GM23338 (cell line): ENCODE measurements around the gene EIF2B5. TPM values are rescaled to one million over a fixed set of nuclear protein-coding genes. Genes with fewer than 3 reads are reported as not detected.

Source experiments
- ATAC-seq: fragments of 200-7000 bp; cut with Tn5 transposase; 3 replicates; pipeline ENCODE4 v1.9.1; 2020
- DNase-seq: peaks from one replicate; pipeline ENCODE4 v3.0.0-alpha.2; 2015; ENCODE audit warnings: low spot score
- H2AFZ ChIP-seq: fragments of 200-600 bp; sonication (generic); 2 replicates; pipeline ENCODE4 v1.8.0; 2016; ENCODE audit warnings: antibody characterized with exemption, mild to moderate bottlenecking, moderate library complexity
- H3F3A ChIP-seq: fragments of 200-600 bp; sonication (generic); replicated peaks from 2 replicates; pipeline ENCODE4 v1.8.0; 2017; ENCODE audit warnings: antibody characterized with exemption, mixed run types, low read depth
- H3K27ac ChIP-seq: fragments of 200-600 bp; sonication (generic); 2 replicates; pipeline ENCODE4 v1.6.1; 2016; ENCODE audit warnings: low read depth
- H3K27me3 ChIP-seq: fragments of 200-600 bp; sonication (generic); 2 replicates; pipeline ENCODE4 v1.8.0; 2016; ENCODE audit warnings: mild to moderate bottlenecking, mixed run types, moderate library complexity; ENCODE audit not compliant: insufficient read depth
- H3K36me3 ChIP-seq: fragments of 200-600 bp; sonication (generic); 2 replicates; pipeline ENCODE4 v1.8.0; 2016; ENCODE audit warnings: mild to moderate bottlenecking; ENCODE audit not compliant: insufficient read depth
- H3K4me1 ChIP-seq: fragments of 200-600 bp; sonication (generic); 2 replicates; pipeline ENCODE4 v1.8.0; 2016; ENCODE audit warnings: mild to moderate bottlenecking, moderate library complexity; ENCODE audit not compliant: insufficient read depth
- H3K4me2 ChIP-seq: fragments of 200-600 bp; sonication (generic); 2 replicates; pipeline ENCODE4 v1.7.1; 2017; ENCODE audit warnings: mixed run types
- H3K4me3 ChIP-seq: fragments of 200-600 bp; sonication (generic); 2 replicates; pipeline ENCODE4 v1.6.1; 2016; ENCODE audit warnings: mixed run types
- H3K79me2 ChIP-seq: fragments of 200-600 bp; sonication (generic); replicated peaks from 2 replicates; pipeline ENCODE4 v1.8.0; 2017; ENCODE audit warnings: mild to moderate bottlenecking; ENCODE audit not compliant: insufficient read depth
- H3K9me2 ChIP-seq: fragments of 200-600 bp; sonication (generic); 2 replicates; pipeline ENCODE4 v1.8.0; 2017; ENCODE audit not compliant: insufficient read depth
- H4K20me1 ChIP-seq: fragments of 200-600 bp; sonication (generic); replicated peaks from 2 replicates; pipeline ENCODE4 v1.8.0; 2017; ENCODE audit warnings: mild to moderate bottlenecking; ENCODE audit not compliant: insufficient read depth
- H3K27ac Mint-ChIP-seq: 2 replicates; pipeline ENCODE4 v1.8.0; 2020; ENCODE audit warnings: inconsistent platforms, mild to moderate bottlenecking, moderate library complexity, mixed read lengths
- H3K27me3 Mint-ChIP-seq: 3 replicates; pipeline ENCODE4 v1.8.0; 2022; ENCODE audit warnings: low read depth, mild to moderate bottlenecking, moderate library complexity, mixed read lengths, inconsistent platforms; ENCODE audit not compliant: insufficient read depth, poor library complexity
- H3K36me3 Mint-ChIP-seq: 3 replicates; pipeline ENCODE4 v1.8.0; 2021; ENCODE audit warnings: low read depth, mild to moderate bottlenecking, inconsistent platforms, moderate library complexity, mixed read lengths
- H3K4me1 Mint-ChIP-seq: 3 replicates; pipeline ENCODE4 v1.8.0; 2020; ENCODE audit warnings: mild to moderate bottlenecking, inconsistent platforms, mixed read lengths
- H3K4me3 Mint-ChIP-seq: 3 replicates; pipeline ENCODE4 v1.8.0; 2021; ENCODE audit warnings: moderate library complexity, mild to moderate bottlenecking, inconsistent platforms, mixed read lengths
- H3K9me3 Mint-ChIP-seq: 3 replicates; pipeline ENCODE4 v1.8.0; 2020; ENCODE audit warnings: moderate library complexity, mild to moderate bottlenecking, inconsistent platforms, mixed read lengths
- CREB1 ChIP-seq: fragments of 250-450 bp; sonication (Bioruptor Pico); IDR thresholded peaks from 2 replicates; pipeline ENCODE4 v1.5.0; 2020; ENCODE audit warnings: low read depth, mild to moderate bottlenecking, moderate library complexity
- EZH2 ChIP-seq: fragments of 200-600 bp; sonication (generic); IDR thresholded peaks from one replicate; pipeline ENCODE4 v1.8.0; 2017; ENCODE audit warnings: antibody characterized with exemption, mild to moderate bottlenecking, low read depth; ENCODE audit not compliant: unreplicated experiment
- EZH2phosphoT487 ChIP-seq: fragments of 200-600 bp; sonication (generic); IDR thresholded peaks from one replicate; pipeline ENCODE4 v1.8.1; 2018; ENCODE audit warnings: antibody characterized with exemption; ENCODE audit not compliant: unreplicated experiment
- JUNB ChIP-seq: IDR thresholded peaks from one replicate; pipeline ENCODE4 v1.6.1; 2016; ENCODE audit warnings: antibody characterized with exemption; ENCODE audit not compliant: unreplicated experiment
- NANOG ChIP-seq: IDR thresholded peaks from 2 replicates; pipeline ENCODE4 v1.6.1; 2016; ENCODE audit warnings: antibody characterized with exemption, borderline replicate concordance
- POLR2AphosphoS5 ChIP-seq: IDR thresholded peaks from 2 replicates; pipeline ENCODE4 v1.6.1; 2016; ENCODE audit warnings: antibody characterized with exemption, low read depth
- STAT1 ChIP-seq: IDR thresholded peaks from one replicate; pipeline ENCODE4 v1.6.1; 2016; ENCODE audit warnings: antibody characterized with exemption; ENCODE audit not compliant: unreplicated experiment
- ZNF114 ChIP-seq: fragments of 250-450 bp; sonication (Bioruptor Pico); IDR thresholded peaks from 2 replicates; pipeline ENCODE4 v1.5.0; 2020; ENCODE audit warnings: mild to moderate bottlenecking, moderate library complexity
- ZNF331 ChIP-seq: fragments of 250-450 bp; sonication (Bioruptor Pico); IDR thresholded peaks from 2 replicates; pipeline ENCODE4 v1.5.0; 2020; ENCODE audit warnings: low read depth, mild to moderate bottlenecking, moderate library complexity
- polyA plus RNA-seq: library from polyadenylated mRNA; unstranded; fragments of >200 nt; fragmentation: Nextera tagmentation; extraction: Ambion mirVana; gene quantifications from 2 replicates; pipeline ENCODE4 v1.2.1, GENCODE V29; 2016
- total RNA-seq: library from RNA; depleted of rRNA; stranded (reverse); fragments of >200 nt; shearing (Covaris generic); gene quantifications from 2 replicates; pipeline ENCODE4 v1.2.3, GENCODE V29; 2014
- TF ChIP-seq, protein P1 (sequence below), 2 experiments: fragments of 200-600 bp in 1 of 2; sonication (generic) in 1 of 2; conservative IDR thresholded peaks; 2 replicates each; pipeline versions ENCODE4 v1.5.1 to v1.6.1; 2016 to 2017; ENCODE audit warnings: antibody characterized with exemption in 2 of 2, low read depth in 2 of 2, mild to moderate bottlenecking in 2 of 2, moderate library complexity in 1 of 2
- TF ChIP-seq, protein P2 (sequence below): fragments of 250-450 bp; sonication (Bioruptor Pico); IDR thresholded peaks from 2 replicates; pipeline ENCODE4 v1.5.0; 2020; ENCODE audit warnings: mild to moderate bottlenecking, moderate library complexity
- TF ChIP-seq, protein P3 (sequence below): IDR thresholded peaks from 2 replicates; pipeline ENCODE4 v1.6.1; 2016; ENCODE audit warnings: antibody characterized with exemption
- TF ChIP-seq, protein P4 (sequence below): IDR thresholded peaks from one replicate; pipeline ENCODE4 v1.6.1; 2018; ENCODE audit warnings: antibody characterized with exemption; ENCODE audit not compliant: unreplicated experiment

The EIF2B5 gene
- total and polyA plus RNA-seq, 2 experiments from 2014 or later = 26.4 to 43.3 TPM

DNA sequence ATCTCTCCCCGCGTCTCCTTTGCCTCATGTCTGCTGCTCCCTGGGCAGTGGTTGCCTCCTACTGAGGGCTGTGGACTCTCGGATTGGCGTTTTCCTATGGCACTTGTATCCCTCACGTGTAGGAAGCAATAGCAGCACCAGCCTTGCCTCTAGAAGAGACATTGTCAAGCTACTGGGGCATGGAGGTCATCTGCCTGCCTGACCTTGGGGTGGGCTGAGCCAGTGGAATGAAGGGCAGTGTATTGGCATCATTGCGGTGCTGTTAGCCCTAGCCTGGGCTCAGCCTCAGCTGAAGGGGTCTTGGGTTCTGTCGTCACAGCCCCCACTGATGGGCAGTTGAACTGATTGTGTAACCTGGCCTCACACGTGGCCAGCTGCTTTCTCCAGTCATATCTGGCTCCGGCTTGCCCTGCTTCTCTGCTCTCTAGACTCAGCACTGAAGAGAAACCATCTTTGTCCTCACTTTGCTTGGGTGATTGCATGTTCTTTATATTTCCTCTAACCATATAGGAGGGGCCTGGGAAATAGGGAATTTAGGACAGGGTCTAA lies 58.9 kb downstream of the EIF2B5 start:
- Histone ChIP-seq H3K27ac (no peak overlapping the region), H3K4me3 (no peak overlapping the region), H3K4me2 (no peak overlapping the region), H3F3A (no peaks in the 10 kb centered on the region), H4K20me1 (peaks cover 5% of the 10 kb centered on the region; the same call in 1 of the 2 replicates), H3K9me2 (no peaks in the 10 kb centered on the region), H2AFZ (no peak overlapping the region), H3K27me3 (no peaks in the 10 kb centered on the region), H3K4me1 (no peaks in the 10 kb centered on the region), H3K79me2 (peaks cover 6% of the 10 kb centered on the region; the same call in 1 of the 2 replicates), H3K36me3 (peaks cover 10% of the 10 kb centered on the region)
- DNase-seq (no peak), ATAC-seq (no peak)
- peaks cover 2% of the 10 kb centered on the region for H3K27me3 Mint-ChIP-seq
- H3K4me3 Mint-ChIP-seq = no peak overlapping the region
- H3K9me3 Mint-ChIP-seq = no peaks in the 10 kb centered on the region
- no peak for TF ChIP-seq STAT1
- TF ChIP-seq, protein P1, sequence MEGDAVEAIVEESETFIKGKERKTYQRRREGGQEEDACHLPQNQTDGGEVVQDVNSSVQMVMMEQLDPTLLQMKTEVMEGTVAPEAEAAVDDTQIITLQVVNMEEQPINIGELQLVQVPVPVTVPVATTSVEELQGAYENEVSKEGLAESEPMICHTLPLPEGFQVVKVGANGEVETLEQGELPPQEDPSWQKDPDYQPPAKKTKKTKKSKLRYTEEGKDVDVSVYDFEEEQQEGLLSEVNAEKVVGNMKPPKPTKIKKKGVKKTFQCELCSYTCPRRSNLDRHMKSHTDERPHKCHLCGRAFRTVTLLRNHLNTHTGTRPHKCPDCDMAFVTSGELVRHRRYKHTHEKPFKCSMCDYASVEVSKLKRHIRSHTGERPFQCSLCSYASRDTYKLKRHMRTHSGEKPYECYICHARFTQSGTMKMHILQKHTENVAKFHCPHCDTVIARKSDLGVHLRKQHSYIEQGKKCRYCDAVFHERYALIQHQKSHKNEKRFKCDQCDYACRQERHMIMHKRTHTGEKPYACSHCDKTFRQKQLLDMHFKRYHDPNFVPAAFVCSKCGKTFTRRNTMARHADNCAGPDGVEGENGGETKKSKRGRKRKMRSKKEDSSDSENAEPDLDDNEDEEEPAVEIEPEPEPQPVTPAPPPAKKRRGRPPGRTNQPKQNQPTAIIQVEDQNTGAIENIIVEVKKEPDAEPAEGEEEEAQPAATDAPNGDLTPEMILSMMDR (conservative IDR thresholded peaks at IDR 0.05; ENCODE audit: low read depth in 2 of 2) = no peak
- no peak for TF ChIP-seq POLR2AphosphoS5
- no peak for TF ChIP-seq ZNF114
- no peak for TF ChIP-seq JUNB
- TF ChIP-seq CREB1 (CRISPR knock-in tag) = no peak
- TF ChIP-seq EZH2phosphoT487 = no peak
- TF ChIP-seq, protein P2, sequence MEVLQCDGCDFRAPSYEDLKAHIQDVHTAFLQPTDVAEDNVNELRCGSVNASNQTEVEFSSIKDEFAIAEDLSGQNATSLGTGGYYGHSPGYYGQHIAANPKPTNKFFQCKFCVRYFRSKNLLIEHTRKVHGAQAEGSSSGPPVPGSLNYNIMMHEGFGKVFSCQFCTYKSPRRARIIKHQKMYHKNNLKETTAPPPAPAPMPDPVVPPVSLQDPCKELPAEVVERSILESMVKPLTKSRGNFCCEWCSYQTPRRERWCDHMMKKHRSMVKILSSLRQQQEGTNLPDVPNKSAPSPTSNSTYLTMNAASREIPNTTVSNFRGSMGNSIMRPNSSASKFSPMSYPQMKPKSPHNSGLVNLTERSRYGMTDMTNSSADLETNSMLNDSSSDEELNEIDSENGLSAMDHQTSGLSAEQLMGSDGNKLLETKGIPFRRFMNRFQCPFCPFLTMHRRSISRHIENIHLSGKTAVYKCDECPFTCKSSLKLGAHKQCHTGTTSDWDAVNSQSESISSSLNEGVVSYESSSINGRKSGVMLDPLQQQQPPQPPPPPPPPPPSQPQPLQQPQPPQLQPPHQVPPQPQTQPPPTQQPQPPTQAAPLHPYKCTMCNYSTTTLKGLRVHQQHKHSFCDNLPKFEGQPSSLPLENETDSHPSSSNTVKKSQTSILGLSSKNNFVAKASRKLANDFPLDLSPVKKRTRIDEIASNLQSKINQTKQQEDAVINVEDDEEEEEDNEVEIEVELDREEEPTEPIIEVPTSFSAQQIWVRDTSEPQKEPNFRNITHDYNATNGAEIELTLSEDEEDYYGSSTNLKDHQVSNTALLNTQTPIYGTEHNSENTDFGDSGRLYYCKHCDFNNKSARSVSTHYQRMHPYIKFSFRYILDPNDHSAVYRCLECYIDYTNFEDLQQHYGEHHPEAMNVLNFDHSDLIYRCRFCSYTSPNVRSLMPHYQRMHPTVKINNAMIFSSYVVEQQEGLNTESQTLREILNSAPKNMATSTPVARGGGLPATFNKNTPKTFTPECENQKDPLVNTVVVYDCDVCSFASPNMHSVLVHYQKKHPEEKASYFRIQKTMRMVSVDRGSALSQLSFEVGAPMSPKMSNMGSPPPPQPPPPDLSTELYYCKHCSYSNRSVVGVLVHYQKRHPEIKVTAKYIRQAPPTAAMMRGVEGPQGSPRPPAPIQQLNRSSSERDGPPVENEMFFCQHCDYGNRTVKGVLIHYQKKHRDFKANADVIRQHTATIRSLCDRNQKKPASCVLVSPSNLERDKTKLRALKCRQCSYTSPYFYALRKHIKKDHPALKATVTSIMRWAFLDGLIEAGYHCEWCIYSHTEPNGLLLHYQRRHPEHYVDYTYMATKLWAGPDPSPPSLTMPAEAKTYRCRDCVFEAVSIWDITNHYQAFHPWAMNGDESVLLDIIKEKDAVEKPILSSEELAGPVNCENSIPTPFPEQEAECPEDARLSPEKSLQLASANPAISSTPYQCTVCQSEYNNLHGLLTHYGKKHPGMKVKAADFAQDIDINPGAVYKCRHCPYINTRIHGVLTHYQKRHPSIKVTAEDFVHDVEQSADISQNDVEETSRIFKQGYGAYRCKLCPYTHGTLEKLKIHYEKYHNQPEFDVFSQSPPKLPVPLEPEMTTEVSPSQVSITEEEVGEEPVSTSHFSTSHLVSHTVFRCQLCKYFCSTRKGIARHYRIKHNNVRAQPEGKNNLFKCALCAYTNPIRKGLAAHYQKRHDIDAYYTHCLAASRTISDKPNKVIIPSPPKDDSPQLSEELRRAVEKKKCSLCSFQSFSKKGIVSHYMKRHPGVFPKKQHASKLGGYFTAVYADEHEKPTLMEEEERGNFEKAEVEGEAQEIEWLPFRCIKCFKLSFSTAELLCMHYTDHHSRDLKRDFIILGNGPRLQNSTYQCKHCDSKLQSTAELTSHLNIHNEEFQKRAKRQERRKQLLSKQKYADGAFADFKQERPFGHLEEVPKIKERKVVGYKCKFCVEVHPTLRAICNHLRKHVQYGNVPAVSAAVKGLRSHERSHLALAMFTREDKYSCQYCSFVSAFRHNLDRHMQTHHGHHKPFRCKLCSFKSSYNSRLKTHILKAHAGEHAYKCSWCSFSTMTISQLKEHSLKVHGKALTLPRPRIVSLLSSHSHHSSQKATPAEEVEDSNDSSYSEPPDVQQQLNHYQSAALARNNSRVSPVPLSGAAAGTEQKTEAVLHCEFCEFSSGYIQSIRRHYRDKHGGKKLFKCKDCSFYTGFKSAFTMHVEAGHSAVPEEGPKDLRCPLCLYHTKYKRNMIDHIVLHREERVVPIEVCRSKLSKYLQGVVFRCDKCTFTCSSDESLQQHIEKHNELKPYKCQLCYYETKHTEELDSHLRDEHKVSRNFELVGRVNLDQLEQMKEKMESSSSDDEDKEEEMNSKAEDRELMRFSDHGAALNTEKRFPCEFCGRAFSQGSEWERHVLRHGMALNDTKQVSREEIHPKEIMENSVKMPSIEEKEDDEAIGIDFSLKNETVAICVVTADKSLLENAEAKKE (CRISPR knock-in tag) = no peak
- TF ChIP-seq EZH2 = no peak
- TF ChIP-seq, protein P3, sequence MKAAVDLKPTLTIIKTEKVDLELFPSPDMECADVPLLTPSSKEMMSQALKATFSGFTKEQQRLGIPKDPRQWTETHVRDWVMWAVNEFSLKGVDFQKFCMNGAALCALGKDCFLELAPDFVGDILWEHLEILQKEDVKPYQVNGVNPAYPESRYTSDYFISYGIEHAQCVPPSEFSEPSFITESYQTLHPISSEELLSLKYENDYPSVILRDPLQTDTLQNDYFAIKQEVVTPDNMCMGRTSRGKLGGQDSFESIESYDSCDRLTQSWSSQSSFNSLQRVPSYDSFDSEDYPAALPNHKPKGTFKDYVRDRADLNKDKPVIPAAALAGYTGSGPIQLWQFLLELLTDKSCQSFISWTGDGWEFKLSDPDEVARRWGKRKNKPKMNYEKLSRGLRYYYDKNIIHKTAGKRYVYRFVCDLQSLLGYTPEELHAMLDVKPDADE = no peak
- TF ChIP-seq, protein P4, sequence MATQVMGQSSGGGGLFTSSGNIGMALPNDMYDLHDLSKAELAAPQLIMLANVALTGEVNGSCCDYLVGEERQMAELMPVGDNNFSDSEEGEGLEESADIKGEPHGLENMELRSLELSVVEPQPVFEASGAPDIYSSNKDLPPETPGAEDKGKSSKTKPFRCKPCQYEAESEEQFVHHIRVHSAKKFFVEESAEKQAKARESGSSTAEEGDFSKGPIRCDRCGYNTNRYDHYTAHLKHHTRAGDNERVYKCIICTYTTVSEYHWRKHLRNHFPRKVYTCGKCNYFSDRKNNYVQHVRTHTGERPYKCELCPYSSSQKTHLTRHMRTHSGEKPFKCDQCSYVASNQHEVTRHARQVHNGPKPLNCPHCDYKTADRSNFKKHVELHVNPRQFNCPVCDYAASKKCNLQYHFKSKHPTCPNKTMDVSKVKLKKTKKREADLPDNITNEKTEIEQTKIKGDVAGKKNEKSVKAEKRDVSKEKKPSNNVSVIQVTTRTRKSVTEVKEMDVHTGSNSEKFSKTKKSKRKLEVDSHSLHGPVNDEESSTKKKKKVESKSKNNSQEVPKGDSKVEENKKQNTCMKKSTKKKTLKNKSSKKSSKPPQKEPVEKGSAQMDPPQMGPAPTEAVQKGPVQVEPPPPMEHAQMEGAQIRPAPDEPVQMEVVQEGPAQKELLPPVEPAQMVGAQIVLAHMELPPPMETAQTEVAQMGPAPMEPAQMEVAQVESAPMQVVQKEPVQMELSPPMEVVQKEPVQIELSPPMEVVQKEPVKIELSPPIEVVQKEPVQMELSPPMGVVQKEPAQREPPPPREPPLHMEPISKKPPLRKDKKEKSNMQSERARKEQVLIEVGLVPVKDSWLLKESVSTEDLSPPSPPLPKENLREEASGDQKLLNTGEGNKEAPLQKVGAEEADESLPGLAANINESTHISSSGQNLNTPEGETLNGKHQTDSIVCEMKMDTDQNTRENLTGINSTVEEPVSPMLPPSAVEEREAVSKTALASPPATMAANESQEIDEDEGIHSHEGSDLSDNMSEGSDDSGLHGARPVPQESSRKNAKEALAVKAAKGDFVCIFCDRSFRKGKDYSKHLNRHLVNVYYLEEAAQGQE = no peak
- no peak for TF ChIP-seq NANOG
- TF ChIP-seq ZNF331 (CRISPR knock-in tag) = no peak
- peaks cover 53% of the 10 kb centered on the region for H3K36me3 Mint-ChIP-seq
- no peak overlapping the region for H3K27ac Mint-ChIP-seq
- H3K4me1 Mint-ChIP-seq = no peaks in the 10 kb centered on the region
